Spleen (tissue), 11 donors: ENCODE measurements around the gene NXPE2. TPM values are rescaled to one million over a fixed set of nuclear protein-coding genes. Genes with fewer than 3 reads are reported as not detected.

Experiments
- DNase-seq: peaks from one replicate; pipeline ENCODE4 v3.0.0-alpha.2; 2020
- H3K27ac ChIP-seq, 8 donors: fragments of 200-600 bp; sonication (generic) in 7 of 8; 1 replicate in 4 of 8; 2 replicates in 4 of 8; pipeline versions ENCODE4 v1.5.0 to v1.8.0; 2016 to 2021; ENCODE audit warnings: inconsistent platforms in 4 of 8, mild to moderate bottlenecking in 4 of 8, moderate library complexity in 1 of 8
- H3K27me3 ChIP-seq, 7 donors: fragments of 200-600 bp; sonication (generic) in 6 of 7; replicated peaks in 1 of 7; 1 replicate in 4 of 7; 2 replicates in 3 of 7; pipeline versions ENCODE4 v1.5.0 to v1.8.0; 2016 to 2021; ENCODE audit warnings: inconsistent platforms in 3 of 7, mild to moderate bottlenecking in 1 of 7
- H3K36me3 ChIP-seq, 6 donors: fragments of 200-600 bp; sonication (generic) in 5 of 6; 1 replicate in 4 of 6; 2 replicates in 2 of 6; pipeline versions ENCODE4 v1.5.0 to v1.8.0; 2016 to 2021; ENCODE audit warnings: inconsistent platforms in 2 of 6
- H3K4me1 ChIP-seq, 6 donors: fragments of 200-600 bp; sonication (generic) in 5 of 6; 1 replicate in 3 of 6; 2 replicates in 3 of 6; pipeline versions ENCODE4 v1.5.0 to v1.8.0; 2016 to 2021; ENCODE audit warnings: inconsistent platforms in 3 of 6
- H3K4me3 ChIP-seq, 8 donors: fragments of 200-600 bp; sonication (generic) in 7 of 8; 1 replicate in 4 of 8; 2 replicates in 4 of 8; pipeline versions ENCODE4 v1.5.0 to v1.8.0; 2016 to 2021; ENCODE audit warnings: inconsistent platforms in 4 of 8, mild to moderate bottlenecking in 4 of 8, moderate library complexity in 2 of 8
- H3K9me3 ChIP-seq, 8 donors: fragments of 200-600 bp; sonication (generic) in 7 of 8; 1 replicate in 4 of 8; 2 replicates in 4 of 8; pipeline versions ENCODE4 v1.5.0 to v1.8.0; 2016 to 2021; ENCODE audit warnings: inconsistent platforms in 4 of 8
- POLR2A ChIP-seq, 3 donors: fragments of 450-650 bp; IDR thresholded peaks; one replicate each; pipeline ENCODE4 v1.5.1; 2017; ENCODE audit warnings: antibody characterized with exemption in 3 of 3, mild to moderate bottlenecking in 1 of 3
- POLR2AphosphoS5 ChIP-seq, 3 donors: sonication (generic); formaldehyde crosslinking; IDR thresholded peaks; one replicate each; pipeline ENCODE4 v1.5.1; 2017; ENCODE audit warnings: antibody characterized with exemption in 3 of 3
- WGBS, 5 donors: extraction: QIAGEN DNeasy Blood & Tissue Kit in 3 of 5; methylation state at CpG; one replicate each; pipeline versions ENCODE4 v1.1.5 to v1.1.7; 2013 to 2018; 5-methylcytosine and 5-hydroxymethylcytosine counted together
- intact Hi-C: fragments of 100-400 bp; cut with DNase I; formaldehyde crosslinking; loops from one replicate; pipeline ENCODE4 v1.15.0; 2023; ENCODE audit warnings: low total_unique reads
- polyA plus RNA-seq, 3 donors: library from polyadenylated mRNA; stranded (reverse); fragments of 200-250 nt; gene quantifications; one replicate each; pipeline ENCODE4 v1.2.1, GENCODE V29; 2013
- total RNA-seq, 7 donors: library from RNA; depleted of rRNA in 3 of 7; stranded (reverse); fragments of >200 nt in 3 of 7; fragmentation: NEBNext Ultra II Directional in 4 of 7; extraction: Animal tissue kit (Norgen Biotek cat#: 25700) in 4 of 7; gene quantifications; one replicate each; pipeline versions ENCODE4 v1.1.0 to v1.2.1, GENCODE V29; 2016 to 2021
- TF ChIP-seq, protein P1 (sequence below), 11 experiments: fragments of 200-600 bp in 7 of 11; fragments of 450-650 bp in 4 of 11; sonication (generic) in 4 of 11; IDR thresholded peaks in 8 of 11; conservative IDR thresholded peaks in 3 of 11; 1 replicate in 7 of 11; 2 replicates in 4 of 11; pipeline versions ENCODE4 v1.4.0 to v1.8.0; 2016 to 2021; ENCODE audit warnings: antibody characterized with exemption in 11 of 11, inconsistent platforms in 4 of 11, mild to moderate bottlenecking in 1 of 11
- donor health status: healthy with polysubstance abuse.
- donor health status: DM: no; HTN: no; CAD: no; lungs with moderate emphysema.
- donor health status: DM: no; HTN: no; CAD: no.
- donor health status: Bipolar disorder and iron deficiency.
- donor health status: healthy.
- donor health status: DM: no; HTN: no; CAD: no.
- donor health status: DM: yes; HTN: yes; CAD: no.

The NXPE2 gene
- total and polyA plus RNA-seq, 10 donors: 0.32 to 0.52 TPM; not detected in 8

DNA sequence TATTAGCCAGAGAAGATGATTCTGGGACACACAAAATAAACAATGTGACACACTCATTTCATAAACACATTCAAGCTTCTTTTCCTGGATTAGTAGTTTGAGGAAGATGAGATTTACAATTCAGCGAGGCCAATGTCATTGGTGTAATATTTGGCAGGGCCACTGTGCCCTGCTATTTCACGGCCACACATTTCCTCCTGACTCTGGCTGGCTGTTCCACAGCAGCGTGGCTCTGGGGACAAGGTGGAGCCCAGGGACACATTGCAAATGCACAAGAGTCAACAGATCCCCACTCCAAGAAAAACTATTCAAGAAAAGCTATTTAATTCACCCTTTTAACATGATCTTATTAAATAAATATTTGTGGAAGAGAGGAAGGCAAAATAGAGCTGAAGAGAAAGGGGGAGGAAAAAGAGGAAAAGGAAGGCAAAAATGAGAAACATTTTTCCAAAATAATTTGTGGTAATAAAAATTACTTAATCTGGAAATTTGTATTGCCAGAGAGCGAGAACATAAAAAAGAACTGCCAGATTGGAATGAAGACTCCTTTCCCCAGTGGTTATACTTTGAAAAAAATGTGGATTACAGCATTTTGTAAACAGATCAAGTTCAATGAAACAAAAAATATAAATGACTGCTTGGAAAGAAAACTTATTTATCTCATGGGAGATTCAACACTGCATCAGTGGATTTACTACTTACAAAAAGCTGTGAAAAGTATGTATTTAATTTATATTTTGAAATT lies 27.1 kb downstream of the NXPE2 start:
- peak; percentile 74 for DNase-seq
- H3K27ac ChIP-seq: peak overlapping the region in 5 of 8 donors; percentile 7 to 44 (median 30)
- intact Hi-C loops: no loop called here

DNA sequence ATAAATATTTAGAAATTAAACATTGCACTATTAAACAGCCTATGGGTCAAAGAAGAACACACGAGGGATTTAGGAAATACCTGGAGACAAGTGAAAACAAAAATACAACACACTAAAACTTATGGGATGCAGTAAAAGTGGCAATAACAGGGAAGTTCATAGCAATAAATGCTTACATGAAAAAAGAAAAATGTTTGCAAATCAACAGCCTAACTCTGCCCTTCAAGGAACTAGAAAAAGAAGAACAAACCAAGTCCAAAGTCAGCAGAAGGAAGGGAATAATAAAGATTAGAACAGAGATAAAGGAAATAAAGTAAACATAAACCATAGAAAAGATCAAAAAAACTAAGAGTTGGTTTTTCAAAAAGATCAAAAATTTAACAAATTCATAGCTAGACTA lies 31.6 kb downstream of the NXPE2 start:
- TF ChIP-seq POLR2AphosphoS5 (IDR thresholded peaks at IDR 0.05) (no peak), POLR2A (IDR thresholded peaks at IDR 0.05) (no peak)
- TF ChIP-seq, protein P1, sequence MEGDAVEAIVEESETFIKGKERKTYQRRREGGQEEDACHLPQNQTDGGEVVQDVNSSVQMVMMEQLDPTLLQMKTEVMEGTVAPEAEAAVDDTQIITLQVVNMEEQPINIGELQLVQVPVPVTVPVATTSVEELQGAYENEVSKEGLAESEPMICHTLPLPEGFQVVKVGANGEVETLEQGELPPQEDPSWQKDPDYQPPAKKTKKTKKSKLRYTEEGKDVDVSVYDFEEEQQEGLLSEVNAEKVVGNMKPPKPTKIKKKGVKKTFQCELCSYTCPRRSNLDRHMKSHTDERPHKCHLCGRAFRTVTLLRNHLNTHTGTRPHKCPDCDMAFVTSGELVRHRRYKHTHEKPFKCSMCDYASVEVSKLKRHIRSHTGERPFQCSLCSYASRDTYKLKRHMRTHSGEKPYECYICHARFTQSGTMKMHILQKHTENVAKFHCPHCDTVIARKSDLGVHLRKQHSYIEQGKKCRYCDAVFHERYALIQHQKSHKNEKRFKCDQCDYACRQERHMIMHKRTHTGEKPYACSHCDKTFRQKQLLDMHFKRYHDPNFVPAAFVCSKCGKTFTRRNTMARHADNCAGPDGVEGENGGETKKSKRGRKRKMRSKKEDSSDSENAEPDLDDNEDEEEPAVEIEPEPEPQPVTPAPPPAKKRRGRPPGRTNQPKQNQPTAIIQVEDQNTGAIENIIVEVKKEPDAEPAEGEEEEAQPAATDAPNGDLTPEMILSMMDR (IDR thresholded peaks at IDR 0.05 in 8 of 11, conservative IDR thresholded peaks at IDR 0.05 in 3 of 11): no peak
- Histone ChIP-seq H3K9me3 (peaks cover 0 to 27% (median 15%) of the 10 kb centered on the region in 8 donors), H3K4me3 (no peak overlapping the region), H3K4me1 (no peaks in the 10 kb centered on the region), H3K27me3 (no peaks in the 10 kb centered on the region), H3K36me3 (no peaks in the 10 kb centered on the region), H3K27ac (no peak overlapping the region)
- WGBS, 5 donors: 84 to 100% (median 94%) methylated on average over 1 of the region's 1 CpG
- no peak for DNase-seq
- intact Hi-C loops: no loop called here

More for the DNA sequence above, 27.1 kb downstream of the NXPE2 start:
- H3K36me3 ChIP-seq: no peaks in the 10 kb centered on the region
- TF ChIP-seq POLR2A (IDR thresholded peaks at IDR 0.05) (no peak), POLR2AphosphoS5 (IDR thresholded peaks at IDR 0.05) (peak in 1 of 3 donors; percentile 41)
- 48 to 74% (median 68%) methylated on average over 4 of the region's 4 CpGs for WGBS, 5 donors
- H3K27me3 ChIP-seq: no peaks in the 10 kb centered on the region
- H3K4me1 ChIP-seq: no peaks in the 10 kb centered on the region
- no peak overlapping the region for H3K4me3 ChIP-seq
- peaks cover 0 to 12% (median 4%) of the 10 kb centered on the region in 8 donors for H3K9me3 ChIP-seq

DNA sequence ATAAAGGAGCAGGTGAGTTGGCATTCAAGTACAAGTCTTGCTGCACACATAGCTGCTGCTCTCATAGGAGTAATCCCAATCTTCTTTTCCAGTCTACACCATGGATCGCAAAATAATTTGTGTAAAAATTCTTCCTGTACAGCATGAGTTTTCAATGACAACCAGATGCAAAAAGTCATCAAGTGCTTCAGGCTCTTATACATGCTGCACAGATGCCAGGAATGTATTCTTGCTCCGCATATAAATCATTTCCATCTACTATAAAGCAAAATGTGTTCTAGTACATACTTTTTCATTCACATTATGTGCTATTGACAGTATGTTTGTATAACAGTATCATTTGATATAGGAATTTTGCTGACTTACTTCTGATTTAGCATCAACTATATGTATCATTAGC lies 35.4 kb downstream of the NXPE2 start:
- Histone ChIP-seq H3K9me3 (peaks cover 0 to 27% (median 15%) of the 10 kb centered on the region in 8 donors), H3K4me1 (no peaks in the 10 kb centered on the region), H3K27me3 (no peaks in the 10 kb centered on the region), H3K4me3 (no peak overlapping the region), H3K36me3 (no peaks in the 10 kb centered on the region), H3K27ac (no peak overlapping the region)
- WGBS, 5 donors: 89 to 99% (median 98%) methylated on average over 2 of the region's 2 CpGs
- TF ChIP-seq, protein P1 (IDR thresholded peaks at IDR 0.05 in 8 of 11, conservative IDR thresholded peaks at IDR 0.05 in 3 of 11): no peak
- TF ChIP-seq POLR2A (IDR thresholded peaks at IDR 0.05): no peak
- no peak for TF ChIP-seq POLR2AphosphoS5 (IDR thresholded peaks at IDR 0.05)
- intact Hi-C loops: no loop called here
- no peak for DNase-seq

- Histone ChIP-seq H3K4me3 (no peak overlapping the region), H3K9me3 (no peaks in the 10 kb centered on the region), H3K27me3 (no peaks in the 10 kb centered on the region), H3K36me3 (no peaks in the 10 kb centered on the region), H3K4me1 (no peaks in the 10 kb centered on the region), H3K27ac (no peak overlapping the region)
- 78 to 89% (median 81%) methylated on average over 3 to 5 of the region's 5 CpGs for WGBS, 5 donors
- TF ChIP-seq POLR2A (IDR thresholded peaks at IDR 0.05) (no peak), POLR2AphosphoS5 (IDR thresholded peaks at IDR 0.05) (no peak)
- TF ChIP-seq, protein P1 (IDR thresholded peaks at IDR 0.05 in 8 of 11, conservative IDR thresholded peaks at IDR 0.05 in 3 of 11): no peak
- DNase-seq: no peak
- intact Hi-C loops: no loop called here
Measured at GRCh38 chr11:114719562-114719961, 41.2 kb downstream of the NXPE2 start.
